Rectal smooth muscle tissue (tissue), 1 donor: ENCODE data around the gene PPP6R3.
"Not testable (repeated sequence)": the region's sequence is repeated elsewhere in the genome, so short reads cannot be mapped to it uniquely, and the experiment has no call there.

Experiments
- H3K27ac ChIP-seq: one replicate; pipeline ENCODE4 v1.7.0; 2013; ENCODE audit warnings: low read depth, low read length, inconsistent platforms
- H3K27me3 ChIP-seq: one replicate; pipeline ENCODE4 v1.7.0; 2013; ENCODE audit warnings: low read length; ENCODE audit not compliant: control insufficient read depth, insufficient read depth
- H3K36me3 ChIP-seq: one replicate; pipeline ENCODE4 v1.7.0; 2013; ENCODE audit warnings: low read length; ENCODE audit not compliant: control insufficient read depth, insufficient read depth
- H3K4me1 ChIP-seq: one replicate; pipeline ENCODE4 v1.7.0; 2013; ENCODE audit warnings: low read length; ENCODE audit not compliant: control insufficient read depth, insufficient read depth
- H3K4me3 ChIP-seq: one replicate; pipeline ENCODE4 v1.7.0; 2013; ENCODE audit warnings: low read length
- H3K9ac ChIP-seq: one replicate; pipeline ENCODE4 v1.7.0; 2013; ENCODE audit warnings: low read length

The PPP6R3 gene

GRCh38 chr11:68437927-68438657 is 22.5 kb upstream of the PPP6R3 start:
- H3K9ac ChIP-seq = no peak overlapping the region
- H3K4me3 ChIP-seq = no peak overlapping the region
- H3K36me3 ChIP-seq = peaks cover 31% of the 10 kb centered on the region
- no peaks in the 10 kb centered on the region for H3K4me1 ChIP-seq
- no peaks in the 10 kb centered on the region for H3K27me3 ChIP-seq
- no peak overlapping the region for H3K27ac ChIP-seq

GRCh38 chr11:68438658-68439259 is 21.8 kb upstream of the PPP6R3 start:
- no peak overlapping the region for H3K27ac ChIP-seq

DNA sequence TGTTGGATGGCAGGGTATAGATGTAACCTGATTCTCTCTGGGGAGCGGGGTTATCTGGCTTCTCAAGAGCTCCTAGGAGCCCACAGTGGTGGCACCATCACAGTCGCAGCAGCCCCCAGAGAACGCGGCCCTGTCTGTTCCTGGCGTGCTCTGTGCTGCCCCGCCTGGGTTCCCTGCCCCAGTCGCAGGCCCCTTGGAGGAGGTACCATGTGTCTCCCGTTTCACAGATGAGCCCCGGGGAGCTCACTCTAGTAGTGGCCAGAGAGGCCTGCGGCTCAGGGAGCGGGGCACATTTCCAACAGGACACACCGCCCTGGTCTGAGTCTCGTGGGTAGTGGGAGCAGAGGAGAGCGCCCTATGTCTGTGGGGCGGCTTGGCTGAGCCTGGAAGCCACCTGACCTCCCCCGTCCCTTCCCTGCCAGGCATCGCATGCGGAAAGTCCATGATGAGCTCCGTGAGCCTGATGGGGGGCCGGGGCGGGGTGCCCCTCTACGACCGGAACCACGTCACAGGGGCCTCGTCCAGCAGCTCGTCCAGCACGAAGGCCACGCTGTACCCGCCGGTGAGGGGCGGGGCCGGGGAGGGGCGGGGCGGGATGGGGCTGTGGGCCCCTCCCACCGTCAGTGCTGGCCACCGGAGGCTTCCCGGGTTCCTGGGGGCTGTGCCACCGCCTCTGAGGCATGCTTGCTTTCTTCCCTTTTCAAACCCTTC is 21.0 kb upstream of the PPP6R3 start:
- H3K9ac ChIP-seq = no peak overlapping the region
- no peak overlapping the region for H3K4me3 ChIP-seq
- H3K36me3 ChIP-seq = peaks cover 26% of the 10 kb centered on the region
- H3K4me1 ChIP-seq = peaks cover under 1% of the 10 kb centered on the region
- H3K27me3 ChIP-seq = no peaks in the 10 kb centered on the region
- H3K27ac ChIP-seq = no peak overlapping the region

More at GRCh38 chr11:68438658-68439259, 21.8 kb upstream of the PPP6R3 start:
- Histone ChIP-seq H3K4me1 (no peaks in the 10 kb centered on the region), H3K27me3 (no peaks in the 10 kb centered on the region), H3K9ac (no peak overlapping the region), H3K36me3 (peaks cover 30% of the 10 kb centered on the region), H3K4me3 (no peak overlapping the region)

- Histone ChIP-seq H3K27me3 (no peaks in the 10 kb centered on the region), H3K36me3 (peaks cover 21% of the 10 kb centered on the region), H3K9ac (no peak overlapping the region), H3K27ac (no peak overlapping the region), H3K4me1 (peaks cover 3% of the 10 kb centered on the region), H3K4me3 (no peak overlapping the region)
These were observed 20.3 kb upstream of the PPP6R3 start for GRCh38 chr11:68440224-68440623.

DNA sequence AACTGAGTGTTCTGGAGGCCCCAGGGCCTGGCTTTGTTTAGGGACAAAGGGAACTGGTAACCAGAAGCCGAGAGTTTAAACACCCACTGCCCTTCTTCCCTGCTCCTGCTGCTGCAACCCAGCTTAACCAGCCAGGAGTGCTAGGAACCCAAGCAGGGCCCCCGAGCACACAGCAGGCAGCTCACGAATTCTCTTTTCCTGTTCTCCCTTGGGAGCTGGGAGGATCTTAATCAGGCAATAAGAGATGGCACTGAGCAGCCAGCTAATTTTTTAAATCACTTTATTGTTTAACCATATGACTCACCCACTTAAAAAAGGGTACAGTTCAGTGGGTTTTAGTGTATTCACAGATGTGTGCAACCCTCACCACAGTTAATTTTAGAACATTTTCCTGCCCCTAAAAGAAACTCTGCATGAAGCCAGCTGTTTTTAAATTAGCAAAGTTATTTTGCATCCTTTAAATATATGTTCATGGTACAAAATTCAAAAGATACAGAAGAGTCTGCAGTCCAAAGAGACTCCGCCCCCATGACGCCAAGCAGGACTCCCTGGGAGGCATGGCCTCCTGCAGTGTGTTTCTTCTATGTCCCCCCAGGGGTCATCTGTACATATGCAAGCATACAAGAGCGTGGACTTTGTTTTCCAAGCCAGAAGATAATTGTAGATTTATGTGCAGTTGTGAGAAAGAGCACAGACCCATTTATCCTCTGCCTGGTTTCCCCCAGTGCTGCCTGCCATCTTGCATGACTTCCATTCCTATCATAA is 18.9 kb upstream of the PPP6R3 start:
- no peaks in the 10 kb centered on the region for H3K27me3 ChIP-seq
- no peak overlapping the region for H3K9ac ChIP-seq
- peaks cover 23% of the 10 kb centered on the region for H3K36me3 ChIP-seq
- H3K4me1 ChIP-seq = peaks cover 3% of the 10 kb centered on the region
- no peak overlapping the region for H3K4me3 ChIP-seq
- no peak overlapping the region for H3K27ac ChIP-seq

DNA sequence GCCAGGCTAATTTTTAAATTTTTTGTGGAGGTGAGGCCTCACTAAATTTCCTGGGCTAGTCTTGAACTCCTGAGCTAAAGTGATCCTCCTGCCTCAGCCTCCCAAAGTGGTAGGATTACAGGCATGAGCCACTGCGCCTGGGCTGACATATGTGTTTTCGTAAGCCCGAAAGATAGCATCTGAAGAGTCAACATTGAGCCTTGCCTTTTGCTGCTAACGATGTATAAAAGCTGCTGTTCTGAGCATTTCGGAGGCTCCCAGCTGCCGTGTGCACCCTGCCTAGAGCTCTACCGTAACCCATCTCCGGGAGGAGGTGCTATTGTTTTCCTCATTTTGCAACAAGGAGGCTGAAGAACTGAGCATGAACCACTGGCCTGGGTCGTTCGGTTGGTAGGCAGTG is 18.1 kb upstream of the PPP6R3 start:
- H3K4me3 ChIP-seq = no peak overlapping the region
- no peak overlapping the region for H3K9ac ChIP-seq
- H3K36me3 ChIP-seq = peaks cover 20% of the 10 kb centered on the region
- no peak overlapping the region for H3K27ac ChIP-seq
- no peaks in the 10 kb centered on the region for H3K27me3 ChIP-seq
- peaks cover 3% of the 10 kb centered on the region for H3K4me1 ChIP-seq

- peaks cover 14% of the 10 kb centered on the region for H3K36me3 ChIP-seq
- H3K4me1 ChIP-seq = peaks cover 3% of the 10 kb centered on the region
- no peak overlapping the region for H3K9ac ChIP-seq
- H3K4me3 ChIP-seq = no peak overlapping the region
- no peaks in the 10 kb centered on the region for H3K27me3 ChIP-seq
- H3K27ac ChIP-seq = peak overlapping the region; percentile 74
These were observed 16.0 kb upstream of the PPP6R3 start for GRCh38 chr11:68444566-68444965.

- H3K27me3 ChIP-seq = no peaks in the 10 kb centered on the region
- peaks cover 14% of the 10 kb centered on the region for H3K36me3 ChIP-seq
- peaks cover 3% of the 10 kb centered on the region for H3K4me1 ChIP-seq
- H3K4me3 ChIP-seq = no peak overlapping the region
- no peak overlapping the region for H3K27ac ChIP-seq
- no peak overlapping the region for H3K9ac ChIP-seq
These were observed 15.0 kb upstream of the PPP6R3 start for GRCh38 chr11:68445531-68446035.

DNA sequence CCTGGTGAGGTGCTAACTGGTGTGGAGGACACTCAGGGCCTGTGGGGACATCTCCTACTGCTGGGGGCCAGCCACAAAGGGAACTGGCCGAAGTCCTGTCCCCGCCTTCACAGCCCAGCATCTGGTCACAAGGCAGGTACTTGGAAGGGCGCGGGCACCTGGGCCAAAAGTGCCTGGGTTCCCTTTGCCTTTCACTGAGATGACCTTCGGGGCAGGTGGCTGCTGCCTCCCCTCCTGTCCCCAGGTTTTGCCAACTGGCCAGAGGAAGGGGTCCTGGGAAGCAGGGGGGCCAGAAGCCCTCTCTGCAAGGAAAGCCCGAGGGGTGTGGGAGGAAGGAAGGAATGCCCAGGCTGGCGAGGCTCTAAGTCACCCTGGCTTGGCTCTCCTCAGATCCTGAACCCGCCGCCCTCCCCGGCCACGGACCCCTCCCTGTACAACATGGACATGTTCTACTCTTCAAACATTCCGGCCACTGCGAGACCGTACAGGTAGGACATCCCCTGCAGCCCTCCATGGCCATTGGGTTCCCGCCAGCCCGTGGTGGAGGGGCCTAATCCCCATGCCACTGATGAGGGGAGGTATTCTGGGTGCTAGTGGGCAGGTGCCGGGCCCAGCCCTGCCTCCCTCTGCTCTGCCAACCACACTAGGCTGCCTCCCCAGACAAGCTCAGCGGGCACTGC is 14.4 kb upstream of the PPP6R3 start:
- Histone ChIP-seq H3K4me3 (no peak overlapping the region), H3K27ac (no peak overlapping the region)

DNA sequence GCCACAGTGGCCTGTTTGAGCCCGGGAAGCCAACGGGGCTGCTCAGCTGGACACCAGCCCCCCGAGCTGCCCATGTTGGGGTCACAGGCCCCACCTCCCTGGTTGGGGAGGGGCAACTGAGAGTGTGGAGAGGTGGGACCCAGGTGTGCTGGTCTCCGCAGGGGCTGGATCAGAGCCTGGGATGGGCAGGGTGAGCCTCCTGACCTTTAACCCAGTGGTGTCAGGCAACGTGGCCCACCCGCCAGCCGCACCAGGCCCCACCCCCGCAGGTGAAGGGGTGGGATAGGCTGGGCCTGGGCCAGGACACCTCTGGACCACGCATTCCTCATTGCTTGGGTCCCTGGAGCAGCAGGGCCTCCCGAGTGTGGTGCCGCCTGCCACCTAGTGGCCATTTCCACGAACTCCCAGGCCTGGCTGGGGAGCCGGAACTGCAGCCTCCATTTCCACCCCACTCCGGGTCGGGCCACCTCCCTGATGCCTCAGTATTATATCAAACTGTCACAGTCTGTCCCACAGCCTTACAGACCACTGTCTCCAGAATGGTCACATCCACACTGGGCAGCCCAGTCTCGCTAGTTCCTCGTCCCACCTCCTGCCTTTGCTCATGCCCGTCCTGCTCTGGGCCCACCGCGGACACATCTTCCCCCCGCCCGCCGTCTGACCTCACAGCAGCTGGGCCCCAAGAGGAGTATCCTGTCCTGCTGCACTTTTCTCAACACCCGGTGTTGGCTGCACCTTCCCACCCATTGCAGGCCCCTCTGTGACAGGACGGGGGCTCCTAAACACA is 13.3 kb upstream of the PPP6R3 start:
- Histone ChIP-seq H3K9ac (no peak overlapping the region), H3K27me3 (no peaks in the 10 kb centered on the region), H3K4me3 (no peak overlapping the region), H3K27ac (no peak overlapping the region), H3K4me1 (peaks cover 3% of the 10 kb centered on the region), H3K36me3 (peaks cover 14% of the 10 kb centered on the region)

More for the DNA sequence above, 14.4 kb upstream of the PPP6R3 start:
- Histone ChIP-seq H3K9ac (no peak overlapping the region), H3K4me1 (peaks cover 3% of the 10 kb centered on the region), H3K36me3 (peaks cover 14% of the 10 kb centered on the region), H3K27me3 (no peaks in the 10 kb centered on the region)

GRCh38 chr11:68447914-68448313 is 12.6 kb upstream of the PPP6R3 start:
- not testable (repeated sequence) for H3K36me3 ChIP-seq, H3K27ac ChIP-seq, H3K4me3 ChIP-seq, H3K27me3 ChIP-seq, H3K4me1 ChIP-seq, H3K9ac ChIP-seq
